ENCODE measurements around the gene KRT85. TPM values are rescaled to one million over a fixed set of nuclear protein-coding genes. Genes with fewer than 3 reads are reported as not detected.

Gene KRT85
- total RNA-seq, 1 donor from 2014 or later, result not detected

- H3K27me3 Mint-ChIP-seq (ENCODE audit: unreplicated experiment), result peaks cover 24% of the 10 kb centered on the region
- DNase-seq (ENCODE audit: extremely low spot score, unreplicated experiment), result peak; percentile 42
- peaks cover 9% of the 10 kb centered on the region for H3K4me1 Mint-ChIP-seq (ENCODE audit: unreplicated experiment)
These were observed 56.0 kb downstream of the KRT85 start for GRCh38 chr12:52311285-52311648.

GRCh38 chr12:52310622-52311284 is 56.5 kb downstream of the KRT85 start:
- Mint-ChIP-seq H3K27me3 (ENCODE audit: unreplicated experiment) (peaks cover 24% of the 10 kb centered on the region), H3K4me3 (ENCODE audit: unreplicated experiment) (no peak overlapping the region), H3K9me3 (ENCODE audit: unreplicated experiment) (no peaks in the 10 kb centered on the region), H3K36me3 (ENCODE audit: unreplicated experiment) (no peaks in the 10 kb centered on the region), H3K27ac (ENCODE audit: unreplicated experiment) (no peak overlapping the region), H3K4me1 (ENCODE audit: unreplicated experiment) (peaks cover 9% of the 10 kb centered on the region)
- peak; percentile 57 for DNase-seq (ENCODE audit: extremely low spot score, unreplicated experiment)
- no peak for TF ChIP-seq CTCF (IDR thresholded peaks at IDR 0.05)

More at GRCh38 chr12:52311285-52311648, 56.0 kb downstream of the KRT85 start:
- no peak for TF ChIP-seq CTCF (IDR thresholded peaks at IDR 0.05)
- Mint-ChIP-seq H3K9me3 (ENCODE audit: unreplicated experiment) (no peaks in the 10 kb centered on the region), H3K4me3 (ENCODE audit: unreplicated experiment) (no peak overlapping the region), H3K36me3 (ENCODE audit: unreplicated experiment) (no peaks in the 10 kb centered on the region), H3K27ac (ENCODE audit: unreplicated experiment) (no peak overlapping the region)

Other genes with a start within 250 kb of the KRT85 start
- gene KRT80, start 175.5 kb downstream of the KRT85 start, total RNA-seq, result 9.2 and 9.9 TPM in 2 replicates
- 168 and 178 TPM in 2 replicates for gene KRT7, start 134.2 kb downstream of the KRT85 start, total RNA-seq
- gene KRT86, start 92.8 kb downstream of the KRT85 start, total RNA-seq, result 0.24 TPM in 2 replicates
- 0.50 and 0.83 TPM in 2 replicates for gene KRT81, start 75.9 kb downstream of the KRT85 start, total RNA-seq
- not detected in 2 replicates for gene KRT83, start 46.1 kb downstream of the KRT85 start, total RNA-seq
- gene KRT84, start 18.2 kb upstream of the KRT85 start, total RNA-seq, result not detected in 2 replicates
- not detected in 2 replicates for gene KRT82, start 38.9 kb upstream of the KRT85 start, total RNA-seq
- not detected in 2 replicates for gene KRT75, start 66.9 kb upstream of the KRT85 start, total RNA-seq
- gene KRT6B, start 84.7 kb upstream of the KRT85 start, total RNA-seq, result not detected in 2 replicates
- not detected in 2 replicates for gene KRT6C, start 106.3 kb upstream of the KRT85 start, total RNA-seq
- gene KRT6A, start 125.8 kb upstream of the KRT85 start, total RNA-seq, result not detected in 2 replicates
- gene KRT5, start 152.9 kb upstream of the KRT85 start, total RNA-seq, result not detected in 2 replicates
- gene KRT71, start 185.7 kb upstream of the KRT85 start, total RNA-seq, result not detected in 2 replicates
- gene KRT74, start 206.4 kb upstream of the KRT85 start, total RNA-seq, result not detected in 2 replicates
- gene KRT72, start 234.0 kb upstream of the KRT85 start, total RNA-seq, result not detected in 2 replicates